IMR-90 (cell line): ENCODE measurements around the gene SARDH. TPM values are rescaled to one million over a fixed set of nuclear protein-coding genes. Genes with fewer than 3 reads are reported as not detected.

ENCODE experiments used
- ATAC-seq: fragments of 200-7000 bp; cut with Tn5 transposase; 2 replicates; pipeline ENCODE4 v1.9.1; 2020; ENCODE audit warnings: low read depth, mild to moderate bottlenecking, moderate library complexity
- BruUV-seq: library from RNA; stranded (reverse); fragments of 400-500 nt; replicated peaks from 2 replicates; lab custom pipeline; 2021; lab: Mats Ljungman, UMichigan
- CTCF ChIA-PET: fragments of 300-600 bp; formaldehyde crosslinking; extraction: SDS; loops from one replicate; lab custom pipeline; 2021; ENCODE audit warnings: antibody characterized with exemption; lab: Yijun Ruan, JAX
- POLR2A ChIA-PET: fragments of 300-600 bp; sonication (Branson Sonifier 250); formaldehyde crosslinking; loops from one replicate; lab custom pipeline; 2022; ENCODE audit warnings: antibody characterized with exemption; ENCODE audit not compliant: unreplicated experiment; lab: Charles Lee
- DNase-seq: peaks from one replicate; pipeline ENCODE4 v3.0.0; 2013
- H2AFZ ChIP-seq: replicated peaks from 2 replicates; pipeline ENCODE3; 2013; ENCODE audit warnings: low read length, mild to moderate bottlenecking; ENCODE audit not compliant: poor library complexity
- H2AK5ac ChIP-seq: 2 replicates; pipeline ENCODE4 v1.6.1; 2013; ENCODE audit warnings: low read depth, low read length, inconsistent platforms
- H2AK9ac ChIP-seq: replicated peaks from 2 replicates; pipeline ENCODE3; 2013; ENCODE audit warnings: mild to moderate bottlenecking, low read depth, low read length, moderate library complexity; ENCODE audit not compliant: poor library complexity
- H2BK120ac ChIP-seq: 2 replicates; pipeline ENCODE4 v1.6.1; 2013; ENCODE audit warnings: low read depth, low read length, inconsistent platforms
- H2BK15ac ChIP-seq: 3 replicates; pipeline ENCODE4 v1.6.1; 2013; ENCODE audit warnings: low read depth, low read length, inconsistent platforms
- H2BK20ac ChIP-seq: 2 replicates; pipeline ENCODE4 v1.6.1; 2013; ENCODE audit warnings: low read depth, mild to moderate bottlenecking, inconsistent platforms, low read length, moderate library complexity
- H2BK5ac ChIP-seq: 2 replicates; pipeline ENCODE4 v1.6.1; 2013; ENCODE audit warnings: mild to moderate bottlenecking, low read depth, low read length, inconsistent platforms; ENCODE audit not compliant: poor library complexity, severe bottlenecking
- H3K14ac ChIP-seq: replicated peaks from 2 replicates; pipeline ENCODE4 v1.6.1; 2013; ENCODE audit warnings: low read depth, low read length, inconsistent platforms
- H3K18ac ChIP-seq: 2 replicates; pipeline ENCODE4 v1.6.1; 2013; ENCODE audit warnings: low read depth, low read length, control low read depth
- H3K23ac ChIP-seq: 2 replicates; pipeline ENCODE4 v1.6.1; 2013; ENCODE audit warnings: low read depth, low read length, inconsistent platforms
- H3K27ac ChIP-seq: 2 replicates; pipeline ENCODE4 v1.5.1; 2013; ENCODE audit warnings: mild to moderate bottlenecking, control low read depth, low read length; ENCODE audit not compliant: insufficient read depth
- H3K27me3 ChIP-seq: 2 replicates; pipeline ENCODE4 v1.6.1; 2013; ENCODE audit warnings: low read length; ENCODE audit not compliant: control insufficient read depth, insufficient read depth
- H3K36me3 ChIP-seq: 2 replicates; pipeline ENCODE4 v1.6.1; 2013; ENCODE audit warnings: low read length, mixed read lengths; ENCODE audit not compliant: control insufficient read depth, insufficient read depth
- H3K4ac ChIP-seq: 2 replicates; pipeline ENCODE4 v1.6.1; 2013; ENCODE audit warnings: low read depth, low read length, inconsistent platforms
- H3K4me1 ChIP-seq: 2 replicates; pipeline ENCODE4 v1.6.1; 2013; ENCODE audit warnings: low read length, mixed read lengths; ENCODE audit not compliant: control insufficient read depth, insufficient read depth
- H3K4me2 ChIP-seq: 2 replicates; pipeline ENCODE4 v1.6.1; 2013; ENCODE audit warnings: low read depth, mild to moderate bottlenecking, control low read depth, low read length, moderate library complexity
- H3K4me3 ChIP-seq: 2 replicates; pipeline ENCODE4 v1.5.1; 2013; ENCODE audit warnings: low read depth, mild to moderate bottlenecking, control low read depth, low read length, moderate library complexity; ENCODE audit not compliant: insufficient read depth
- H3K56ac ChIP-seq: 2 replicates; pipeline ENCODE4 v1.6.1; 2013; ENCODE audit warnings: low read length, inconsistent platforms; ENCODE audit not compliant: insufficient read depth; ENCODE audit errors: extremely low read depth
- H3K79me1 ChIP-seq, 2 experiments: 2 replicates each; pipeline ENCODE4 v1.6.1; 2013; ENCODE audit warnings: low read length in 2 of 2, inconsistent platforms in 1 of 2, low read depth in 1 of 2
- H3K9ac ChIP-seq: 2 replicates; pipeline ENCODE4 v1.6.1; 2013; ENCODE audit warnings: low read depth, low read length, control low read depth
- H3K9me1 ChIP-seq: 2 replicates; pipeline ENCODE4 v1.6.1; 2013; ENCODE audit warnings: low read length, inconsistent platforms; ENCODE audit not compliant: insufficient read depth
- H3K9me3 ChIP-seq: 2 replicates; pipeline ENCODE4 v1.6.1; 2013; ENCODE audit warnings: low read length; ENCODE audit not compliant: control insufficient read depth, insufficient read depth
- H4K20me1 ChIP-seq: 2 replicates; pipeline ENCODE4 v1.6.1; 2013; ENCODE audit warnings: low read length, inconsistent platforms; ENCODE audit not compliant: insufficient read depth
- H4K5ac ChIP-seq: 2 replicates; pipeline ENCODE4 v1.6.1; 2013; ENCODE audit warnings: mild to moderate bottlenecking, low read depth, low read length, control low read depth
- H4K8ac ChIP-seq, 2 experiments: 2 replicates each; pipeline ENCODE4 v1.6.1; 2013; ENCODE audit warnings: low read depth in 2 of 2, low read length in 2 of 2, control low read depth in 1 of 2, inconsistent platforms in 1 of 2
- H4K91ac ChIP-seq: 2 replicates; pipeline ENCODE4 v1.6.1; 2013; ENCODE audit warnings: low read depth, low read length, inconsistent platforms; ENCODE audit not compliant: insufficient read depth
- BHLHE40 ChIP-seq: fragments of 150-350 bp; IDR thresholded peaks from 2 replicates; pipeline ENCODE4 v1.6.1; 2016; ENCODE audit warnings: mild to moderate bottlenecking, low read depth, low read length
- CEBPB ChIP-seq: IDR thresholded peaks from 2 replicates; pipeline ENCODE4 v1.6.1; 2012; ENCODE audit warnings: low read depth, low read length, improper control_type of control experiment
- CHD1 ChIP-seq: IDR thresholded peaks from 2 replicates; pipeline ENCODE4 v1.6.1; 2012; ENCODE audit warnings: low read depth, low read length, improper control_type of control experiment
- ELK1 ChIP-seq: fragments of 150-350 bp; IDR thresholded peaks from 2 replicates; pipeline ENCODE4 v1.6.1; 2016; ENCODE audit warnings: low read depth, mild to moderate bottlenecking, low read length, moderate library complexity, borderline replicate concordance
- FOS ChIP-seq: fragments of 150-350 bp; IDR thresholded peaks from 2 replicates; pipeline ENCODE4 v1.6.1; 2016; ENCODE audit warnings: low read depth, low read length
- MAFK ChIP-seq: IDR thresholded peaks from 2 replicates; pipeline ENCODE4 v1.6.1; 2012; ENCODE audit warnings: low read depth, low read length, improper control_type of control experiment
- MAZ ChIP-seq: IDR thresholded peaks from 2 replicates; pipeline ENCODE4 v1.6.1; 2012; ENCODE audit warnings: low read depth, mild to moderate bottlenecking, low read length, improper control_type of control experiment, moderate library complexity, borderline replicate concordance
- MXI1 ChIP-seq: IDR thresholded peaks from 2 replicates; pipeline ENCODE4 v1.6.1; 2012; ENCODE audit warnings: low read depth, mild to moderate bottlenecking, low read length, moderate library complexity, borderline replicate concordance
- NFE2L2 ChIP-seq: fragments of 150-350 bp; IDR thresholded peaks from 2 replicates; pipeline ENCODE4 v1.6.1; 2016; ENCODE audit warnings: low read depth, mild to moderate bottlenecking, low read length
- POLR2A ChIP-seq: IDR thresholded peaks from 2 replicates; pipeline ENCODE4 v1.6.1; 2012; ENCODE audit warnings: mild to moderate bottlenecking, low read depth, low read length
- RAD21 ChIP-seq: IDR thresholded peaks from 2 replicates; pipeline ENCODE4 v1.6.1; 2012; ENCODE audit warnings: low read length, improper control_type of control experiment
- RCOR1 ChIP-seq: IDR thresholded peaks from 2 replicates; pipeline ENCODE4 v1.6.1; 2012; ENCODE audit warnings: mild to moderate bottlenecking, low read length, improper control_type of control experiment; ENCODE audit not compliant: insufficient replicate concordance
- RFX5 ChIP-seq: IDR thresholded peaks from 2 replicates; pipeline ENCODE4 v1.8.0; 2012; ENCODE audit warnings: low read depth, mild to moderate bottlenecking, low read length, moderate library complexity
- WGBS, 2 experiments: methylation state at CpG; one replicate each; pipeline versions ENCODE4 v1.1.5 to v1.1.7; 2013; ENCODE audit warnings: missing lambda C conversion rate in 2 of 2; ENCODE audit not compliant: insufficient read length in 1 of 2; ENCODE audit errors: extremely low coverage in 2 of 2; 5-methylcytosine and 5-hydroxymethylcytosine counted together
- dilution Hi-C: fragments of 300-500 bp; cut with HindIII; formaldehyde crosslinking; loops from one replicate; pipeline ENCODE4 v1.14.3; 2018; ENCODE audit warnings: low sequenced_read_pairs; ENCODE audit not compliant: unreplicated experiment
- in situ Hi-C: fragments of 300-500 bp; cut with MboI; formaldehyde crosslinking; loops from 3 replicates; pipeline ENCODE4 v1.14.3; 2019; ENCODE audit warnings: low sequenced_read_pairs, inconsistent platforms, mixed read lengths
- intact Hi-C: fragments of 100-400 bp; cut with micrococcal nuclease; formaldehyde crosslinking; loops from 2 replicates; pipeline ENCODE4 v1.10.0; 2022
- polyA plus RNA-seq, 3 experiments: library from polyadenylated mRNA; depleted of rRNA; stranded (reverse); fragments of >200 nt; gene quantifications; 2 replicates each; pipeline ENCODE4 v1.2.3, GENCODE V29; 2012; ENCODE audit warnings: low replicate concordance in 1 of 3
- total RNA-seq: library from RNA; depleted of rRNA; stranded (reverse); fragments of >200 nt; gene quantifications from 2 replicates; pipeline ENCODE4 v1.2.3, GENCODE V29; 2012
- TF ChIP-seq, protein P1 (sequence below): fragments of 150-350 bp; IDR thresholded peaks from 2 replicates; pipeline ENCODE4 v1.6.1; 2017; ENCODE audit warnings: mild to moderate bottlenecking, antibody characterized with exemption, low read length, low read depth
- TF ChIP-seq, protein P2 (sequence below): conservative IDR thresholded peaks from 2 replicates; pipeline ENCODE4 v1.5.1; 2012; ENCODE audit warnings: mild to moderate bottlenecking, low read depth, low read length, improper control_type of control experiment

SARDH gene
- total and polyA plus RNA-seq, 2 of the 4 experiments (the other 2 are of a cell fraction), result 5.0 to 7.5 TPM

DNA sequence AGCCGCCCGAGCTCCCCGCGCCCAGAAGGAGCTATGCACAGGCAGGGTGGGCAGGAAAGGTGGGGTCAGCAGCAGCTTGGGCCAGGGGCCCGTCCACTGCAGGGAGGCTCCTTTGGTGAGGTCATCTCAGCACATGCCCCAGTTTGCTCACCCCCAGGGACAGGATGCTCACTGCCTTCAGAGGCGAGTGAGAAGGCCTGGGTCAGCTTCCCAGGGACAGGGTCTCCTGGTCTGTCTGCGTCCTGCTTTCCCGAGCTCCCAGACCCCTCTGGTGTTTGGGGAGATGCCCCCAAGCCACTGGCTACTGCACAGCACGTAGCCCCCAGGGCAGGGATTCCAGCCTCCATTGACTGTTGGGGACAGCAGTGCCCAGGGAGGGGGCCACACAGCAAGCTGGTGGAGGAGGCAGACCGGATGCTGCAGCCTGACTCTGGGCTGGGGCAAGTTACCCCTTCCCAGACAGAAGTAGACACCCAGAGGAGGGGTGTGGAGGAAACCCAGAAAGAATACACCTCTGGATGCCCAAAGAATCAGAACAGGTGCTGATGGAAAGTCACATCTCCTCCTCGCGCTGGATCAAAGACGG is 581 bp upstream of the SARDH start:
- Histone ChIP-seq H3K4me1 (peaks cover 5% of the 10 kb centered on the region; the same call in 1 of the 2 replicates), H3K27ac (no peak overlapping the region), H3K36me3 (no peaks in the 10 kb centered on the region), H3K4me2 (no peak overlapping the region), H3K14ac (no peak overlapping the region), H4K5ac (no peak overlapping the region), H3K4me3 (no peak overlapping the region), H4K20me1 (no peaks in the 10 kb centered on the region), H4K91ac (no peak overlapping the region), H4K8ac (no peak overlapping the region; a peak in 1 of 4 replicates), H3K56ac (no peak overlapping the region), H2BK20ac (no peak overlapping the region), H2BK15ac (no peak overlapping the region), H3K23ac (no peak overlapping the region), H3K4ac (no peak overlapping the region), H2AK9ac (no peak overlapping the region), H2AK5ac (no peak overlapping the region; the same call in 1 of the 2 replicates), H3K79me1 (no peaks in the 10 kb centered on the region), H2AFZ (peak overlapping the region; percentile 91), H3K9ac (no peak overlapping the region), H2BK5ac (no peak overlapping the region), H3K9me1 (peaks cover 4% of the 10 kb centered on the region; the same call in 1 of the 2 replicates), H3K27me3 (peaks cover 4% of the 10 kb centered on the region; the same call in 1 of the 2 replicates), H2BK120ac (no peak overlapping the region), H3K9me3 (no peaks in the 10 kb centered on the region), H3K18ac (no peak overlapping the region)
- ATAC-seq, result no peak
- ChIA-PET CTCF (no interaction called here), POLR2A (no interaction called here)
- intact Hi-C loops, result no loop called here
- in situ Hi-C loops, result loop anchor here (10.0 kb wide), 1 partner anchor 204 kb away; the partner anchor contains the start of gene ADAMTSL2
- DNase-seq, result no peak
- TF ChIP-seq NFE2L2 (no peak), CEBPB (no peak), BHLHE40 (no peak), FOS (no peak), RAD21 (no peak), RCOR1 (no peak), POLR2A (no peak), RFX5 (no peak), CHD1 (no peak), MXI1 (no peak), MAFK (no peak), MAZ (no peak), ELK1 (no peak)
- TF ChIP-seq, protein P1, sequence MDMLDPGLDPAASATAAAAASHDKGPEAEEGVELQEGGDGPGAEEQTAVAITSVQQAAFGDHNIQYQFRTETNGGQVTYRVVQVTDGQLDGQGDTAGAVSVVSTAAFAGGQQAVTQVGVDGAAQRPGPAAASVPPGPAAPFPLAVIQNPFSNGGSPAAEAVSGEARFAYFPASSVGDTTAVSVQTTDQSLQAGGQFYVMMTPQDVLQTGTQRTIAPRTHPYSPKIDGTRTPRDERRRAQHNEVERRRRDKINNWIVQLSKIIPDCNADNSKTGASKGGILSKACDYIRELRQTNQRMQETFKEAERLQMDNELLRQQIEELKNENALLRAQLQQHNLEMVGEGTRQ, result no peak
- TF ChIP-seq, protein P2, sequence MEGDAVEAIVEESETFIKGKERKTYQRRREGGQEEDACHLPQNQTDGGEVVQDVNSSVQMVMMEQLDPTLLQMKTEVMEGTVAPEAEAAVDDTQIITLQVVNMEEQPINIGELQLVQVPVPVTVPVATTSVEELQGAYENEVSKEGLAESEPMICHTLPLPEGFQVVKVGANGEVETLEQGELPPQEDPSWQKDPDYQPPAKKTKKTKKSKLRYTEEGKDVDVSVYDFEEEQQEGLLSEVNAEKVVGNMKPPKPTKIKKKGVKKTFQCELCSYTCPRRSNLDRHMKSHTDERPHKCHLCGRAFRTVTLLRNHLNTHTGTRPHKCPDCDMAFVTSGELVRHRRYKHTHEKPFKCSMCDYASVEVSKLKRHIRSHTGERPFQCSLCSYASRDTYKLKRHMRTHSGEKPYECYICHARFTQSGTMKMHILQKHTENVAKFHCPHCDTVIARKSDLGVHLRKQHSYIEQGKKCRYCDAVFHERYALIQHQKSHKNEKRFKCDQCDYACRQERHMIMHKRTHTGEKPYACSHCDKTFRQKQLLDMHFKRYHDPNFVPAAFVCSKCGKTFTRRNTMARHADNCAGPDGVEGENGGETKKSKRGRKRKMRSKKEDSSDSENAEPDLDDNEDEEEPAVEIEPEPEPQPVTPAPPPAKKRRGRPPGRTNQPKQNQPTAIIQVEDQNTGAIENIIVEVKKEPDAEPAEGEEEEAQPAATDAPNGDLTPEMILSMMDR, result no peak
- WGBS, 2 experiments, result 63% methylated on average over 6 of the region's 13 CpGs; no CpG with 5 or more reads in 1 of the 2 experiments
- no TSS peak for BruUV-seq
- dilution Hi-C loops, result no loop called here
